GM12864 (cell line): ENCODE measurements around the gene MYO7A.

Source experiments
- DNase-seq: peaks from one replicate; pipeline ENCODE4 v3.0.0-alpha.2; 2011; ENCODE audit warnings: low read depth
- H3K4me3 ChIP-seq: 2 replicates; pipeline ENCODE4 v1.5.1; 2011; ENCODE audit warnings: mild to moderate bottlenecking, low read depth, low read length, control low read depth
- CTCF ChIP-seq: IDR thresholded peaks from 2 replicates; pipeline ENCODE4 v1.5.1; 2011; ENCODE audit warnings: low read depth, mild to moderate bottlenecking, moderate library complexity, low read length, control low read depth, inconsistent platforms; ENCODE audit errors: missing control alignments

MYO7A gene

GRCh38 chr11:77126861-77127234 lies 1.2 kb upstream of the MYO7A start:
- H3K4me3 ChIP-seq: no peak overlapping the region
- no peak for TF ChIP-seq CTCF
- no peak for DNase-seq

- peak; percentile 98 for TF ChIP-seq CTCF
- H3K4me3 ChIP-seq: peak overlapping the region; percentile 22; the same call in 1 of the 2 replicates
- no peak for DNase-seq
Measured at GRCh38 chr11:77127235-77127911, 673 bp upstream of the MYO7A start.

GRCh38 chr11:77129069-77129841 lies 1.2 kb downstream of the MYO7A start:
- H3K4me3 ChIP-seq: no peak overlapping the region
- no peak for TF ChIP-seq CTCF
- DNase-seq: no peak

GRCh38 chr11:77129842-77130756 lies 2.1 kb downstream of the MYO7A start:
- DNase-seq: no peak
- no peak for TF ChIP-seq CTCF
- no peak overlapping the region for H3K4me3 ChIP-seq

- H3K4me3 ChIP-seq: no peak overlapping the region
- TF ChIP-seq CTCF: no peak
- no peak for DNase-seq
Measured at GRCh38 chr11:77130763-77131513, 2.9 kb downstream of the MYO7A start.

- no peak overlapping the region for H3K4me3 ChIP-seq
- no peak for DNase-seq
- TF ChIP-seq CTCF: no peak
Measured at GRCh38 chr11:77131560-77131959, 3.5 kb downstream of the MYO7A start.
